CD4-positive, alpha-beta T cell (primary cell): ENCODE data around the gene UBE2E1. TPM values are rescaled to one million over a fixed set of nuclear protein-coding genes. Genes with fewer than 3 reads are reported as not detected.
"Not testable (repeated sequence)": the region's sequence is repeated elsewhere in the genome, so short reads cannot be mapped to it uniquely, and the experiment has no call there.

ENCODE experiments used
- ATAC-seq: fragments of 200-7000 bp; cut with Tn5 transposase; one replicate; pipeline ENCODE4 v1.10.0; 2022; ENCODE audit warnings: mild to moderate bottlenecking; ENCODE audit not compliant: poor library complexity
- CTCF ChIA-PET: fragments of 350-600 bp; sonication (Branson Sonifier 250); formaldehyde crosslinking; loops from one replicate; lab custom pipeline; 2021; ENCODE audit warnings: antibody characterized with exemption, inconsistent platforms; lab: Charles Lee
- POLR2A ChIA-PET: fragments of 350-600 bp; sonication (Branson Sonifier 250); formaldehyde crosslinking; loops from one replicate; lab custom pipeline; 2021; ENCODE audit warnings: antibody characterized with exemption, inconsistent platforms; lab: Charles Lee
- DNase-seq, 14 experiments: peaks; one replicate each; pipeline ENCODE4 v3.0.0-alpha.2; 2013 to 2020; ENCODE audit warnings: mixed read lengths in 2 of 14
- H3K27ac ChIP-seq, 2 donors: one replicate each; pipeline versions ENCODE4 v1.5.1 to v1.7.0; 2013; ENCODE audit warnings: low read length in 2 of 2, low read depth in 1 of 2, mild to moderate bottlenecking in 1 of 2
- H3K27me3 ChIP-seq, 2 experiments: 1 replicate in 1 of 2; 2 replicates in 1 of 2; pipeline versions ENCODE4 v1.6.1 to v1.7.0; 2013; ENCODE audit warnings: low read length in 2 of 2, control low read depth in 1 of 2, mild to moderate bottlenecking in 1 of 2, moderate library complexity in 1 of 2; ENCODE audit not compliant: insufficient read depth in 2 of 2, control insufficient read depth in 1 of 2
- H3K36me3 ChIP-seq: one replicate; pipeline ENCODE4 v1.6.1; 2013; ENCODE audit warnings: low read length, control low read depth; ENCODE audit not compliant: insufficient read depth
- H3K4me1 ChIP-seq: one replicate; pipeline ENCODE4 v1.6.1; 2013; ENCODE audit warnings: low read length, control low read depth; ENCODE audit not compliant: insufficient read depth
- H3K4me3 ChIP-seq: one replicate; pipeline ENCODE4 v1.5.1; 2013; ENCODE audit warnings: mild to moderate bottlenecking, low read length, moderate library complexity
- H3K9me3 ChIP-seq, 2 experiments: 1 replicate in 1 of 2; 2 replicates in 1 of 2; pipeline versions ENCODE4 v1.6.1 to v1.7.0; 2013; ENCODE audit warnings: low read length in 2 of 2, mild to moderate bottlenecking in 2 of 2, control low read depth in 1 of 2, moderate library complexity in 1 of 2; ENCODE audit not compliant: control insufficient read depth in 1 of 2, insufficient read depth in 1 of 2
- H3K27ac Mint-ChIP-seq: one replicate; pipeline ENCODE4 v1.8.0; 2020; ENCODE audit warnings: mixed read lengths
- H3K27me3 Mint-ChIP-seq: one replicate; pipeline ENCODE4 v1.8.0; 2021; ENCODE audit warnings: mixed read lengths
- H3K36me3 Mint-ChIP-seq: one replicate; pipeline ENCODE4 v1.8.0; 2021; ENCODE audit warnings: low read depth, mixed read lengths
- H3K4me1 Mint-ChIP-seq: one replicate; pipeline ENCODE4 v1.8.0; 2021; ENCODE audit warnings: low read depth, mixed read lengths
- H3K4me3 Mint-ChIP-seq: one replicate; pipeline ENCODE4 v1.8.0; 2020; ENCODE audit warnings: mild to moderate bottlenecking, mixed read lengths
- H3K9me3 Mint-ChIP-seq: one replicate; pipeline ENCODE4 v1.8.0; 2020; ENCODE audit warnings: mixed read lengths
- CTCF ChIP-seq: fragments of 200-600 bp; IDR thresholded peaks from one replicate; pipeline ENCODE4 v1.8.0; 2022; ENCODE audit warnings: antibody characterized with exemption, mild to moderate bottlenecking
- intact Hi-C, 2 experiments: fragments of 100-400 bp; cut with DNase I in 1 of 2; cut with micrococcal nuclease in 1 of 2; formaldehyde crosslinking; loops; one replicate each; pipeline versions ENCODE4 v1.15.1 to v1.9.0; 2023 to 2025; cut with DNase I, micrococcal nuclease
- total RNA-seq, 174 experiments: library from RNA in 2 of 174; stranded (reverse) in 2 of 174; gene quantifications; one replicate each; pipeline ENCODE4 v1.2.3 and lab custom pipeline; 2021 to 2026

UBE2E1 gene
- total RNA-seq, 2 experiments from 2014 or later = 49.8 to 52.2 TPM

- Mint-ChIP-seq H3K9me3 (no peaks in the 10 kb centered on the region), H3K4me3 (no peak overlapping the region), H3K36me3 (peaks cover 73% of the 10 kb centered on the region), H3K27ac (no peak overlapping the region), H3K27me3 (no peaks in the 10 kb centered on the region), H3K4me1 (no peaks in the 10 kb centered on the region)
- no peak overlapping the region for H3K27ac ChIP-seq
- CTCF ChIA-PET = no interaction called here
- no peaks in the 10 kb centered on the region for H3K9me3 ChIP-seq
- ATAC-seq (no peak), DNase-seq (no peak)
- intact Hi-C loops = no loop called here
- no peak for TF ChIP-seq CTCF
- H3K4me1 ChIP-seq = no peaks in the 10 kb centered on the region
- POLR2A ChIA-PET = no interaction called here
- H3K27me3 ChIP-seq = no peaks in the 10 kb centered on the region
- H3K4me3 ChIP-seq = no peak overlapping the region
- peaks cover 4% of the 10 kb centered on the region for H3K36me3 ChIP-seq
Measured at GRCh38 chr3:23904545-23904944, 98.8 kb downstream of the UBE2E1 start.

GRCh38 chr3:23909341-23909740 is 103.6 kb downstream of the UBE2E1 start:
- H3K4me1 ChIP-seq = no peaks in the 10 kb centered on the region
- CTCF ChIA-PET = interaction anchor here (0.7 kb wide), 1 partner anchor 25 kb away, joined by 4 read pairs; no protein-coding TSS in a partner anchor
- Mint-ChIP-seq H3K27ac (no peak overlapping the region), H3K36me3 (peaks cover 54% of the 10 kb centered on the region), H3K4me1 (peaks cover 7% of the 10 kb centered on the region), H3K9me3 (no peaks in the 10 kb centered on the region), H3K27me3 (no peaks in the 10 kb centered on the region), H3K4me3 (no peak overlapping the region)
- peaks cover 8% of the 10 kb centered on the region for H3K36me3 ChIP-seq
- no peaks in the 10 kb centered on the region for H3K27me3 ChIP-seq
- H3K4me3 ChIP-seq = no peak overlapping the region
- no peak for DNase-seq
- no peak overlapping the region for H3K27ac ChIP-seq
- intact Hi-C loops = no loop called here
- POLR2A ChIA-PET = interaction anchor here (1.5 kb wide), 1 partner anchor 8 kb away, joined by 3 read pairs; the partner anchor contains the start of genes NKIRAS1 and RPL15
- no peak for ATAC-seq
- no peaks in the 10 kb centered on the region for H3K9me3 ChIP-seq
- TF ChIP-seq CTCF = no peak

- Mint-ChIP-seq H3K27ac (no peak overlapping the region), H3K9me3 (no peaks in the 10 kb centered on the region), H3K36me3 (peaks cover 36% of the 10 kb centered on the region), H3K27me3 (no peaks in the 10 kb centered on the region), H3K4me3 (no peak overlapping the region), H3K4me1 (peaks cover 22% of the 10 kb centered on the region)
- intact Hi-C loops = loop anchor here in 1 of 2 experiments (10.0 kb wide), 1 partner anchor 1873 kb away; the partner anchor contains the start of gene NGLY1
- Histone ChIP-seq H3K27ac (no peak overlapping the region), H3K4me1 (peaks cover 10% of the 10 kb centered on the region), H3K9me3 (no peaks in the 10 kb centered on the region), H3K36me3 (peaks cover 8% of the 10 kb centered on the region), H3K4me3 (no peak overlapping the region), H3K27me3 (no peaks in the 10 kb centered on the region)
- no peak for DNase-seq
- no peak for TF ChIP-seq CTCF
- ChIA-PET POLR2A (no interaction called here), CTCF (no interaction called here)
- ATAC-seq = no peak
Measured at GRCh38 chr3:23911397-23911796, 105.6 kb downstream of the UBE2E1 start.

GRCh38 chr3:23912335-23912734 is 106.6 kb downstream of the UBE2E1 start:
- ATAC-seq, H3K9me3 ChIP-seq, H3K27me3 ChIP-seq, H3K9me3 Mint-ChIP-seq, POLR2A ChIA-PET, CTCF ChIA-PET, H3K27ac ChIP-seq, H3K4me3 ChIP-seq, H3K36me3 ChIP-seq, DNase-seq, H3K27me3 Mint-ChIP-seq, H3K4me3 Mint-ChIP-seq, H3K27ac Mint-ChIP-seq: not testable (repeated sequence)
- peaks cover 13% of the 10 kb centered on the region for H3K4me1 ChIP-seq
- intact Hi-C loops = loop anchor here in 1 of 2 experiments (10.0 kb wide), 1 partner anchor 1872 kb away; the partner anchor contains the start of gene NGLY1
- Mint-ChIP-seq H3K36me3 (peaks cover 37% of the 10 kb centered on the region), H3K4me1 (peaks cover 29% of the 10 kb centered on the region)
